GM12874 (cell line): ENCODE results near the gene OXNAD1.

Experiments used
- CTCF ChIP-seq: IDR thresholded peaks from 2 replicates; pipeline ENCODE4 v1.5.1; 2011; ENCODE audit warnings: low read depth, mild to moderate bottlenecking, control low read depth, low read length, moderate library complexity; ENCODE audit not compliant: insufficient read depth

OXNAD1 gene

DNA sequence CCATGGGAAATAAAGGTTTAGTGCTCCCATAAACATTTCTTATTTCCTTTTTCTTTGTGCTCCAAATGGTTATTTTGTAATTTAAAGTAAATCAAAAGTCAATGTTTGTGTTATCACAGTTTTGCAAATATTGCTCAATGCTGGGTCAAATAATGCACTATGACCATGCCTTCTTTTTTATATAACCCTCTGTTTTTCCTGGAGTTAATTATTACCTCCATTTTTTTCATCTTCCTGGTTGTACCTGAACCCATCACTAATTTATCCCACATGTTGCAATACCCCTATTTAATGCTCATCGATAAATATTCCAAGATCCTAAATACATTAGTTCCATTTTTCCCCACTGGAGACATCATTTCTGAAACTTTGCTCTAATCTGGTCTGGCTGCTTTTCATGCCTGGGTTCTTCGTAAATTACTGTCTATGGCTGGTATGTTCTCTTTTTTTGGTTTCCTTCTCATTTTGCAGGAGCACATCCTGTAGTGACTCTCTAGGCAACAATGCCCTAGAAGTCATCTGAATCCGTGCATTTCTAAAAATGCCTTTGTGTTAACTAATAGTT is 66.4 kb downstream of the OXNAD1 start:
- no peak for TF ChIP-seq CTCF

DNA sequence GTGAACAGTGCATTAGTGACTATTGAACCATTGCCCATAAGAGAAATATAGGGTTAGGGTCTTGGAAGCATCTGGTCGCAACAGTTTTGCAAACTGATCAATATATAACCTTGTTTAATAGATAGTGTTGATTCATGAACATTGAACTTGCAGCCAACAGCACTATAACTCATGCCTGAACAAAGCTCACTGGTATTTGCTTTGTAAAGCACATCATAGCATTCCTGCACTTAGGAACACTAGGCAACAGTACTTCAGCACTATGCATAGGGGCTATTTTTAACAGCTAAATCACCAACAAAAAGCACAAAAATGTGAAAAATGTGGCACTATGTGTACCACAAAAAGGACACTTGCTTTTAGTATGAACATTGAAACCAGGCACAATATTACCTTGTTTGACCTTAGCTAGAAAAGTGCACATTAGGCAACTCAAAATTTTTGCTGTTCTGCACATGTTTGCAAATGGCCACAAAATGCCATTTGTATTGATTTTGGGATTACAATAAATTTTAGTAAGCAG is 68.0 kb downstream of the OXNAD1 start:
- TF ChIP-seq CTCF: no peak

- no peak for TF ChIP-seq CTCF
Observed at GRCh38 chr3:16334909-16335308, 69.9 kb downstream of the OXNAD1 start.

DNA sequence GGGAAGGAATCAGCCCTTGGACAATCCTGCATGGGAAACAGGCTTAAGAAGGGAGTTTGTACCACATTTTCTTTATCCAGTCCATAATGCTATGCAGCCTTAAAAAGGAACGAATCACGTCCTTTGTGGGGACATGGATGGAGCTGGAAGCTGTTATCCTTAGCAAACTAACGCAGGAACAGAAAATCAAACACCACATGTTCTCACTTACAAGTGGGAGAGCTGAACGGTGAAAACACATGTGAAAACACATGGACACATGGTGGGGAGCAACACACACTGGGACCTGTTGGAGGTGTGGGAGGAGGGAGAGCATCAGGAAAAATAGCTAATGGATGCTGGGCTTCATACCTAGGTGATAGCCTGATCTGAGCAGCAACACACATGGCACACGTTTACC is 70.3 kb downstream of the OXNAD1 start:
- no peak for TF ChIP-seq CTCF

GRCh38 chr3:16335772-16336645 is 71.0 kb downstream of the OXNAD1 start:
- no peak for TF ChIP-seq CTCF

GRCh38 chr3:16336825-16337224 is 71.8 kb downstream of the OXNAD1 start:
- TF ChIP-seq CTCF: no peak

GRCh38 chr3:16337856-16338540 is 73.0 kb downstream of the OXNAD1 start:
- no peak for TF ChIP-seq CTCF
